Right lobe of liver (tissue), 6 donors: ENCODE results near the gene TNFRSF25. TPM values are rescaled to one million over a fixed set of nuclear protein-coding genes. Genes with fewer than 3 reads are reported as not detected.
A peak's percentile ranks its signal among the peaks of the same experiment; 100 is the strongest.

Source experiments
- ATAC-seq, 4 donors: fragments of 200-7000 bp; cut with Tn5 transposase; one replicate each; pipeline ENCODE4 v1.9.1; 2020; ENCODE audit warnings: mild to moderate bottlenecking in 4 of 4, moderate library complexity in 4 of 4
- DNase-seq, 3 donors: peaks; one replicate each; pipeline ENCODE4 v3.0.0-alpha.2; 2020
- H3K27ac ChIP-seq, 3 donors: fragments of 200-600 bp; one replicate each; pipeline ENCODE4 v1.8.0; 2022
- H3K27me3 ChIP-seq, 2 donors: fragments of 200-600 bp; one replicate each; pipeline ENCODE4 v1.8.0; 2022
- H3K36me3 ChIP-seq, 4 donors: fragments of 200-600 bp; sonication (generic) in 1 of 4; one replicate each; pipeline versions ENCODE4 v1.5.1 to v1.8.0; 2017 to 2022; ENCODE audit warnings: control low read depth in 1 of 4
- H3K4me1 ChIP-seq, 4 donors: fragments of 200-600 bp; sonication (generic) in 1 of 4; one replicate each; pipeline versions ENCODE4 v1.5.1 to v1.8.0; 2017 to 2022; ENCODE audit warnings: control low read depth in 1 of 4
- H3K4me3 ChIP-seq, 3 donors: fragments of 200-600 bp; one replicate each; pipeline ENCODE4 v1.8.0; 2022
- H3K9me3 ChIP-seq, 4 donors: fragments of 200-600 bp; sonication (generic) in 1 of 4; one replicate each; pipeline versions ENCODE4 v1.5.1 to v1.8.0; 2017 to 2022; ENCODE audit warnings: control low read depth in 1 of 4
- CTCF ChIP-seq, 4 donors: fragments of 200-600 bp in 3 of 4; fragments of 450-650 bp in 1 of 4; IDR thresholded peaks; one replicate each; pipeline versions ENCODE4 v1.5.1 to v1.8.0; 2016 to 2022; ENCODE audit warnings: antibody characterized with exemption in 4 of 4, mild to moderate bottlenecking in 2 of 4
- POLR2A ChIP-seq: fragments of 450-650 bp; IDR thresholded peaks from one replicate; pipeline ENCODE4 v1.6.1; 2017; ENCODE audit warnings: antibody characterized with exemption, mild to moderate bottlenecking
- WGBS: methylation state at CpG from one replicate; pipeline ENCODE4 v1.1.6; 2018; ENCODE audit warnings: low coverage, low lambda C conversion rate; ENCODE audit not compliant: insufficient coverage; ENCODE audit errors: missing lambda C conversion rate; 5-methylcytosine and 5-hydroxymethylcytosine counted together
- intact Hi-C, 2 donors: fragments of 100-400 bp; cut with DNase I; formaldehyde crosslinking; loops; one replicate each; pipeline versions ENCODE4 v1.11.2 to v1.14.1; 2022
- total RNA-seq, 6 experiments: library from RNA; depleted of rRNA in 2 of 6; stranded (reverse); fragments of >200 nt in 2 of 6; fragmentation: NEBNext Ultra II Directional in 3 of 6; extraction: Animal tissue kit (Norgen Biotek cat#: 25700) in 3 of 6; gene quantifications; one replicate each; pipeline versions ENCODE4 v1.1.0 to v1.2.4, GENCODE V29; 2016 to 2023
- donor health status: DM: no; HTN: yes; CAD: no.
- donor health status: DM: no; HTN: no; CAD: no.
- donor health status: DM: no; HTN: no; CAD: no.
- donor health status: DM: no; HTN: yes; CAD: no.
- donor health status: DM: no; HTN: yes; CAD: no.

TNFRSF25 gene
- total RNA-seq, 6 experiments from 2014 or later, result 1.1 to 3.2 (median 2.1) TPM

GRCh38 chr1:6504887-6505286 lies 38.9 kb upstream of the TNFRSF25 start:
- no peaks in the 10 kb centered on the region for H3K27me3 ChIP-seq
- ATAC-seq, result no peak
- intact Hi-C loops, result no loop called here
- H3K36me3 ChIP-seq, result no peaks in the 10 kb centered on the region
- TF ChIP-seq CTCF (IDR thresholded peaks at IDR 0.05), result no peak
- DNase-seq, result no peak
- H3K9me3 ChIP-seq, result no peaks in the 10 kb centered on the region
- 81% methylated on average over 5 of the region's 15 CpGs for WGBS
- H3K27ac ChIP-seq, result no peak overlapping the region
- H3K4me1 ChIP-seq, result no peaks in the 10 kb centered on the region
- no peak overlapping the region for H3K4me3 ChIP-seq

DNA sequence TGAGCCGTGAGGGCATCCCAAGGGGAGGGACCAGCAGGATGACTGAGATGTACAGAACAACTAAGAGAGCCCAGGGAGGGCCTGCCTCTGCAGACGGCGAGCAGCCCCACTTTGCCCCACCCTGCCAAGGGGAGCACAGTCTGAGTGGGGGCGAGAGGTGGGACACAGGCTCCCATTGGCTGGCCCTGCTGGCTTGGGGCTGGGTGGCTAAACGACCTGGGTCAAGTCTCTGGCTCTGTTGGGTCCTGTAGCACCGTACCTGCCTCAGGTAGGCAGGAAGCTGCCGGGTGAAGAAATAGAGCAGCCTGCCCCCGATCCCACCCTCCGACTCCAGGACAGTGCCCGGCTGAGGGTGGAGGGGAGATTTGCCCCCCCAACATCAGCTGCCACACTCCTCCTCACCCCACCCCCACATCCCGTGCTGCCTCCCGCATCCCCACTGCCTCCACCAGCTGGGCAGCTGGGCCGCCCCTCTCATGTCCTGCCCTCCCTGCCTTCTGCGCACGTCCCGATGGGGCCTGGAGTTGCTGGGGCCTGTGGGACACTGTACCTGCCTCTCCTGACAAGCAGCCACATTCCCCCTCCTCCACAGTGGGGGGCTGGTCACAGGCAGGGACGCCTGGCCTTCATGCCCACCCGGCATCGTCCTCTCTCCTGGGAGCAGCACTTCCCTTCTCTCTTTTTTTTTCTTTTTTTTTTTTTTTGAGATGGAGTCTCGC lies 38.1 kb upstream of the TNFRSF25 start:
- Histone ChIP-seq H3K9me3 (no peaks in the 10 kb centered on the region), H3K27ac (no peak overlapping the region), H3K4me3 (no peak overlapping the region), H3K36me3 (no peaks in the 10 kb centered on the region), H3K4me1 (no peaks in the 10 kb centered on the region), H3K27me3 (no peaks in the 10 kb centered on the region)
- peak in 1 of 3 donors; percentile 41 for DNase-seq
- TF ChIP-seq POLR2A, result no peak
- no peak for TF ChIP-seq CTCF (IDR thresholded peaks at IDR 0.05)
- intact Hi-C loops, result no loop called here
- WGBS, result 68% methylated on average over 4 of the region's 20 CpGs
- no peak for ATAC-seq

GRCh38 chr1:6502000-6502891 lies 36.3 kb upstream of the TNFRSF25 start:
- Histone ChIP-seq H3K4me1 (peaks cover 0 to 4% (median 0%) of the 10 kb centered on the region in 4 donors), H3K27me3 (peaks cover 0 to 8% of the 10 kb centered on the region in 2 donors), H3K4me3 (no peak overlapping the region), H3K36me3 (no peaks in the 10 kb centered on the region), H3K9me3 (no peaks in the 10 kb centered on the region), H3K27ac (no peak overlapping the region)
- no CpG with 5 or more reads among the region's 31 CpGs for WGBS
- TF ChIP-seq POLR2A (no peak), CTCF (IDR thresholded peaks at IDR 0.05) (no peak)
- peak; percentile 47 to 59 (median 49) for ATAC-seq
- intact Hi-C loops, result no loop called here
- peak in 2 of 3 donors; percentile 62 to 65 for DNase-seq

GRCh38 chr1:6501279-6501813 lies 35.4 kb upstream of the TNFRSF25 start:
- 76% methylated on average over 8 of the region's 10 CpGs for WGBS
- peaks cover 0 to 11% (median 2%) of the 10 kb centered on the region in 4 donors for H3K4me1 ChIP-seq
- no peak overlapping the region for H3K4me3 ChIP-seq
- no peak for TF ChIP-seq CTCF (IDR thresholded peaks at IDR 0.05)
- no peak for TF ChIP-seq POLR2A
- no peaks in the 10 kb centered on the region for H3K36me3 ChIP-seq
- ATAC-seq (no peak), DNase-seq (no peak)
- intact Hi-C loops, result no loop called here
- H3K9me3 ChIP-seq, result no peaks in the 10 kb centered on the region
- H3K27ac ChIP-seq, result no peak overlapping the region
- peaks cover 0 to 8% of the 10 kb centered on the region in 2 donors for H3K27me3 ChIP-seq
